Dendritic cell treated with granulocyte-macrophage colony-stimulating factor and Interleukin-4, amounts not matched to agents 40 ng/mL and 50 ng/mL, for 4 days (primary cell): ENCODE results near the gene GMCL2.
"Not testable (repeated sequence)": the region's sequence is repeated elsewhere in the genome, so short reads cannot be mapped to it uniquely, and the experiment has no call there.

Source experiments
- H3K27ac Mint-ChIP-seq: one replicate; pipeline ENCODE4 v1.8.0; 2022; ENCODE audit warnings: mild to moderate bottlenecking, mixed read lengths
- H3K27me3 Mint-ChIP-seq: one replicate; pipeline ENCODE4 v1.8.0; 2022; ENCODE audit warnings: mild to moderate bottlenecking, mixed read lengths
- H3K36me3 Mint-ChIP-seq: one replicate; pipeline ENCODE4 v1.8.0; 2022; ENCODE audit warnings: low read depth, mixed read lengths
- H3K4me1 Mint-ChIP-seq: one replicate; pipeline ENCODE4 v1.8.0; 2022; ENCODE audit warnings: low read depth, mixed read lengths
- H3K4me3 Mint-ChIP-seq: one replicate; pipeline ENCODE4 v1.8.0; 2022; ENCODE audit warnings: mild to moderate bottlenecking, moderate library complexity, mixed read lengths
- H3K9me3 Mint-ChIP-seq: one replicate; pipeline ENCODE4 v1.8.0; 2022; ENCODE audit warnings: mixed read lengths
- intact Hi-C: fragments of 100-400 bp; cut with micrococcal nuclease; formaldehyde crosslinking; loops from one replicate; pipeline ENCODE4 v1.15.0; 2022

The GMCL2 gene, protein sequence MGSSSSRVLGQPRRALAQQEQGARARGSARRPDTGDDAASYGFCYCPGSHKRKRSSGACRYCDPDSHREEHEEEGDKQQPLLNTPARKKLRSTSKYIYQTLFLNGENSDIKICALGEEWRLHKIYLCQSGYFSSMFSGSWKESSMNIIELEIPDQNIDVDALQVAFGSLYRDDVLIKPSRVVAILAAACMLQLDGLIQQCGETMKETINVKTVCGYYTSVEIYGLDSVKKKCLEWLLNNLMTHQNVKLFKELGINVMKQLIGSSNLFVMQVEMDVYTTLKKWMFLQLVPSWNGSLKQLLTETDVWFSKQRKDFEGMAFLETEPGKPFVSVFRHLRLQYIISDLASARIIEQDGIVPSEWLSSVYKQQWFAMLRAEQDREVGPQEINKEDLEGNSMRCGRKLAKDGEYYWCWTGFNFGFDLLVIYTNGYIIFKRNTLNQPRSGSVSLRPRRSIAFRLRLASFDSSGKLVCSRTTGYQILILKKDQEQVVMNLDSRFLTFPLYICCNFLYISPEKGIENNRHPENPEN

DNA sequence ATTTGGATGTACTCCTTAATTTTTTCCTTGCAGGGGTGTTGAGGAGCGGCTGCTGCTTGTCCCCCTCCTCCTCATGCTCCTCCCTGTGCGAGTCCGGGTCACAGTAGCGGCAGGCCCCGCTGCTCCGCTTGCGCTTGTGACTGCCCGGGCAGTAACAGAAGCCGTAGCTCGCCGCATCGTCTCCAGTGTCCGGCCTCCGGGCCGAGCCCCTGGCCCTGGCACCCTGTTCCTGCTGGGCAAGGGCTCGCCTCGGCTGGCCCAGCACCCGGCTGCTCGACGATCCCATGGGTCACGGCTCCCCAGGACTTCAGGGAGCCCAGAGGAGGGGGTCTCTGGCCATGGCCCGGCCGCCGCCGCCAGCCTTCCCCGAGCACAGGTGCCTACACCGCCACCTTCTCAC lies at the start of gene GMCL2:
Gene GMCL2 (minus strand): TSS at position 358 of the 400 bp plus-strand sequence. CDS start 72 bp downstream, at position 286.
- intact Hi-C loops, result no loop called here
- H3K4me3 Mint-ChIP-seq, result no peak within 1 kb of the TSS
- no peaks in the 10 kb centered on the region for H3K27me3 Mint-ChIP-seq
- H3K9me3 Mint-ChIP-seq, result no peaks in the 10 kb centered on the region
- no peak within 1 kb of the TSS for H3K27ac Mint-ChIP-seq
- peaks cover 20% of the 10 kb centered on the region for H3K4me1 Mint-ChIP-seq
- H3K36me3 Mint-ChIP-seq, result no peaks in the 10 kb centered on the region

DNA sequence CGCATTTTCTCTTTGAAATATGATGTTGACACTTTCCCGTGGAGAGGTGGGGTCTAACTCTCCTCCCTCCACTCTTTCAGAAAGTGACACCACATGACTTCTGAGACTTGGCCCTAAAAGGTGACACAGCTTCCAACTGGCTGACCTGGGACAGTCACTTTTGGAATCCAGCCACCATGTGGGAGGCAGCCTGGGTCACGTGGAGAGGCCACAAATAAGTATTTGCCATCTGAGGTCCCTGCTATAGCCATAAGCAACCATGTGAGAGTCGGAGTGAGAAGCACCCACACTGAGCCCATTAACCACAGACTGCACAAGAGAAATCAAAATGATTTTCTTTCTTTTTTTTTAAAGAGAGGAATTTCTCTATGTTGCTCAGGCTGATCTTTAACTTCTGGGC lies 49.5 kb upstream of the GMCL2 start:
- intact Hi-C loops, result no loop called here
- Mint-ChIP-seq H3K36me3 (peaks cover 3% of the 10 kb centered on the region), H3K27ac (peak overlapping the region; percentile 94), H3K9me3 (no peaks in the 10 kb centered on the region), H3K27me3 (no peaks in the 10 kb centered on the region), H3K4me1 (peaks cover 91% of the 10 kb centered on the region), H3K4me3 (peak overlapping the region; percentile 33)

DNA sequence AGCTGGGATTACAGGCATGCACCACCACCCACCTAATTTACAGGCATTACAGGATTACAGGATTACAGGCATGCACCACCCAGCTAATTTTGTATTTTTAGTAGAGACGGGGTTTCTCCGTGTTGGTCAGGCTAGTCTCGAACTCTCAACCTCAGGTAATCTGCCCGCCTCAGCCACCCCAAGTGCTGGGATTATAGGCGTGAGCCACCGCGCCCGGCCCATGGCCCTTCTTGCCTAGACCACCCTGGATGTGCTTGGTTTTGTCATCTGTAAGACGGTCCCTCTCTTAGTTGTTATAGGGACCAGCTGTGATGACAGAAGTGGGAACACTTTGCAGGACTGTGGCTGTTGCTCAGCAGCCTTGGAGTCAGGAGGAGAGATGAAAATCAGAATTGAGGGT lies 49.0 kb upstream of the GMCL2 start:
- Mint-ChIP-seq H3K9me3 (no peaks in the 10 kb centered on the region), H3K4me1 (peaks cover 91% of the 10 kb centered on the region), H3K4me3 (peak overlapping the region; percentile 4), H3K36me3 (peaks cover 9% of the 10 kb centered on the region), H3K27me3 (no peaks in the 10 kb centered on the region), H3K27ac (peak overlapping the region; percentile 94)
- intact Hi-C loops, result no loop called here

DNA sequence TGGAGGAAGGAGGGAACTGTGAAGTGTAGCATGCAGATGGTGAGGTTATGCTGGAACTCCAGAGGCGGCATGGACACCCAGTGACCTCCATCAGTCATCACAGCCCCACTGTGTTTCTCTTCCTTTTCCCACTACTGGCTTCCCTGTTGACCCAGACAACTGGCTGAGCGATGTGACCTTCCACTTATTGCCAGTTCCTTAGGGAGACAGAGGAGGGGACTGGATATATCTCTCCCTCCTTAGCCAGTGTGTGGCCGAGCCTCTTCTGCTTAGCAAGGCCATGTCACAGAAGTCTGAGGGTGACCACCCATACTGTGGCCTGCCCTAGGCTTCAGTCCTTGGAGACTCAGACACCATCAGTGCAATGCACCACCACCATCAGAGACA lies 48.4 kb upstream of the GMCL2 start:
- peak overlapping the region; percentile 94 for H3K27ac Mint-ChIP-seq
- peaks cover 91% of the 10 kb centered on the region for H3K4me1 Mint-ChIP-seq
- intact Hi-C loops, result loop anchor here (1.0 kb wide), 1 partner anchor 45 kb away; no protein-coding TSS in a partner anchor
- peaks cover 14% of the 10 kb centered on the region for H3K36me3 Mint-ChIP-seq
- H3K27me3 Mint-ChIP-seq, result no peaks in the 10 kb centered on the region
- no peak overlapping the region for H3K4me3 Mint-ChIP-seq
- H3K9me3 Mint-ChIP-seq, result no peaks in the 10 kb centered on the region

DNA sequence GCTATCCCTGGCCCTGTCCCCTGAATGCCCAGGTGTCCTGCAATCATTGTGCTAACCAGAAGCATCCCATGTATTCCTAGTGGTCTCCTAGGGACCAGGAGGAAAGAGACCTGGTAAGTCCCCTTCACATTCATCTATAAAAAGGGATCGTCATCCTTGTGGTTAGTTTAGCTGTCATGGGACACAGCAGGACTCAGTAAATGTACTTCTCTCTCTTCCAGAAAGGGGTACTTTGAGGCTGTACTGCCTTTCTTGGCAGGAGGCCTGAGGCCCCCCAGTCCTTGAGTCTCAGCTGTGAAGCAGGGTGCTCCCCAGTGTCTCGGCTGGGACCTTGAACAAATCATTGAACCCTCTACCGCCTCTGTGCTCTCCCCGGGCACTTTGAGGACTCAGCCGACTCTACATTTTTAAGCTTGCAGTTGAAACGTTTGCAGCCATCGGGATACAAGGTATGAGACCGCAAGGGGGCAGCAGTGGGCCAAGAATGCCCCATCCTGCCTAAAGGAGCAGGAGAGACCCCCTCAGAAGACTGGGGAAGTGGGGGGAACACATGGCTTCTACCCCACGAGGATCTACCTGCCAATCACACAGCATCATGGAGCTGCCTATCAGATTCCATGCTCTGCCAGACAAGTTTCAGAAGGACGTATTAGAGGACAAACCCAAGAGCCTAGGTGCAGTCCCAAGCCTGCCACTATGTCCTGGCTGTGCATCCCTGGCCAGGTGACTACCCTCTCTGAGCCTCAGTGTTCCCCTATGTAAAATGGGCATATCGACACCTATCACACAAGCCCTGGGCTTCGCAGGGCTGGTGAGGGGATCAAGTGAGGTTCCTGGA lies 47.8 kb upstream of the GMCL2 start:
- Mint-ChIP-seq H3K27me3 (no peaks in the 10 kb centered on the region), H3K4me3 (no peak overlapping the region)

DNA sequence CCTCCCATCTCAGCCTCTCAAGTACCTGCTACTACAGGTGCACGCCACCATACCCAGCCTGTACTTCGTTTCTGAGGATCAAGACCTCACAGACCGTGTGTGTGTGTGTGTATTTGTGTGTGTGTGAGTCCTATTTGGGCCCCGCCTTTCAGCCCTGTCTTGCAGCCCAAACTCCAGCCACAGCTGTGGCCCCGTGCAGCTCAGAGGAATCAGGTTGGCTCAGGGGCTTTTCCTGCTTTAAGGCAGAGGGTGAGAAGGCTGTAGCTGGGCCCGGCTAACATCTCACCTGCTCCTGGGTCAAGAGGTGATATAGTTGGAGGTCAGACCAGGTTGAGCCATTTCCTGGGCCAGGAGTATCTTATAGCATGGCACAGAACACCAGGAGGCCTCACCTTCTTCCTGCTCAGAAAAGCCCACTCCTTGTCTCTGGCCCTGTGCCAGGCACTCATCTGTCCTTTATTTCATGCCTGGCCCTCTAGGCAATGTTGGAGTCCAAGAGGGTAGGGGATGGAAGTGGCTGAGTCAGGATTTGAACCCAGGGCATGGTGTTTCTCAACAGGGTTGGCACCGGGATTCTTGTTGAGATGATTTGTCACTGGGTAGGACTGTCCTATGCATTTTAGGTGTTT lies 47.1 kb upstream of the GMCL2 start:
- H3K4me1 Mint-ChIP-seq, result peaks cover 91% of the 10 kb centered on the region
- peak overlapping the region; percentile 94 for H3K27ac Mint-ChIP-seq
- no peaks in the 10 kb centered on the region for H3K9me3 Mint-ChIP-seq
- H3K4me3 Mint-ChIP-seq, result no peak overlapping the region
- no peaks in the 10 kb centered on the region for H3K27me3 Mint-ChIP-seq
- H3K36me3 Mint-ChIP-seq, result peaks cover 28% of the 10 kb centered on the region
- intact Hi-C loops, result loop anchor here (5.0 kb wide), 2 partner anchors 358 to 1587 kb away; partner anchors contain the start of genes COL23A1 and TSPAN17

More for the DNA sequence above, 47.8 kb upstream of the GMCL2 start:
- H3K27ac Mint-ChIP-seq, result peak overlapping the region; percentile 94
- H3K36me3 Mint-ChIP-seq, result peaks cover 21% of the 10 kb centered on the region
- intact Hi-C loops, result loop anchor here (1.0 to 5.0 kb wide), 3 partner anchors 45 to 1588 kb away; partner anchors contain the start of genes COL23A1 and TSPAN17
- H3K9me3 Mint-ChIP-seq, result no peaks in the 10 kb centered on the region
- H3K4me1 Mint-ChIP-seq, result peaks cover 91% of the 10 kb centered on the region

DNA sequence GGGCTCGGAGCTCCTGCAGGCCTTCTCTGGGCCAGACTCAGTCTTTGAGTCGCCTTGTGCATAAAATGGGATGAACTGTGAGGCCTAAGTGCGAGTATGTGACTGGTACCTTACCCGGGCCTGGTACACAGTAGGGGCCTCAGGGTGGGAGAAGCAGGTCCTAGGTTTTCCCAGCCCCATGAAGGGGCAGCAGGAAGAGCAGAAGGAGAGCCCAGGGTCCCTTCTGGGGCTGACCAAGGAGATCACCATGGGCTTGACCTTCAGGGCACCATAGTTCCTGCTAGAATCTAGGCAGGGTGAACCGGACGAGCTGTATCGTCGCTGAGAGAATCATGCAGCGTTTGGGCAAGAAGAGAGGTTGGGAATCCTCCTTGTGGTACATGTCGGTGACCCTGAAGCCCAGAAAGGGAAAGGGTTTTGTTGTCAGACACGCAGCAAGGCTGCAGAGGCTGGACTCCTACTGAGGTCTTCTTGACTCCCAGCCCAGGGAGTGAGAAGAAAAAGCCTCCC lies 45.8 kb upstream of the GMCL2 start:
- no peaks in the 10 kb centered on the region for H3K27me3 Mint-ChIP-seq
- H3K4me3 Mint-ChIP-seq, result peak overlapping the region; percentile 84
- H3K4me1 Mint-ChIP-seq, result peaks cover 89% of the 10 kb centered on the region
- intact Hi-C loops, result loop anchor here (5.0 kb wide), 2 partner anchors 359 to 1586 kb away; partner anchors contain the start of genes COL23A1 and TSPAN17
- H3K9me3 Mint-ChIP-seq, result no peaks in the 10 kb centered on the region
- peak overlapping the region; percentile 94 for H3K27ac Mint-ChIP-seq
- peaks cover 41% of the 10 kb centered on the region for H3K36me3 Mint-ChIP-seq

DNA sequence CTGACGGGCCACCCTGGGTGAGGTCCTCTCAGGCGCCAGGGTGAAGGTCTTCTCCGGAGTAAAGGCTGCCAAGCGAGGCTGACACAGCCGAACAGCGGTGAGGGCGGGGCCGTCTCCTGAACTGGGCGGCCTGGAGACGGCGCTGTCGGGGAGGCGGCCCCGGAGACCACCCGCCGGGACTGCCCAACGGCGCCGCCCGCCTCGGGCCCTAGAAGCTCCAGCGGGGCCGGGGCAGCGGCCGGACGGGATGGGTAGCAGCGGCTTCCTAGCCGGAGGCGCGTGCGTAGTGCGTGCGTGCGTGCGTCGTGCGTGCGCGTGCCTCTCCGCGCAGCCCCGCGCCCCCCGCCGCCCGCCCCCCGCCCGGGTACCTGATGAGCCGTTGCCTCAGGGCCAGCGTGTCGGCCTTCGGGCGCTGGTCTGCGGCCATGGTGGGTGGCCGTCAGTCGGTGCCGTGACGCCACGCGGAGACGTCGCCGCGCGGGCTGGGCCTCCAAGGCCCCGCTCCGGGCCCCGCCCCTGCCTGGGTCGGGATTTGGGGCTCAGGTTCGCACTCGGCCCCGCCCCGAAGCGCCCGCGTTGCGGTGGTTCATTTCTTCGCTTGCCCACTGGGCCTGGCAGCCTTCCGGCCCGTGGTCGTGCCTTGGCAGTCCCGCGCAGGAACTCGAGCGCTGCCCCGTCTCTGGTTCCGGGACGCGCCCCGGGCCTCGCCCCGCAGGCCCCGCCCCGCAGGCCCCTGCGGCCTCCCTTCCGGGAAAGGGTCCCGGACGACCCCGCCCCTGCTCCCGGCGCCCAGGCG lies 45.2 kb upstream of the GMCL2 start, which contains the start of gene PHYKPL:
Gene PHYKPL (minus strand): TSS at position 679 of the 796 bp plus-strand sequence. CDS start 252 bp downstream, at position 427.
- Mint-ChIP-seq H3K4me3 (peak within 1 kb of the TSS; percentile 84), H3K36me3 (peaks cover 47% of the 10 kb centered on the region), H3K27me3 (no peaks in the 10 kb centered on the region), H3K9me3 (no peaks in the 10 kb centered on the region), H3K4me1 (peaks cover 89% of the 10 kb centered on the region), H3K27ac (peak within 1 kb of the TSS; percentile 94)
- intact Hi-C loops, result loop anchor here (5.0 kb wide), 2 partner anchors 360 to 1585 kb away; partner anchors contain the start of genes COL23A1 and TSPAN17

DNA sequence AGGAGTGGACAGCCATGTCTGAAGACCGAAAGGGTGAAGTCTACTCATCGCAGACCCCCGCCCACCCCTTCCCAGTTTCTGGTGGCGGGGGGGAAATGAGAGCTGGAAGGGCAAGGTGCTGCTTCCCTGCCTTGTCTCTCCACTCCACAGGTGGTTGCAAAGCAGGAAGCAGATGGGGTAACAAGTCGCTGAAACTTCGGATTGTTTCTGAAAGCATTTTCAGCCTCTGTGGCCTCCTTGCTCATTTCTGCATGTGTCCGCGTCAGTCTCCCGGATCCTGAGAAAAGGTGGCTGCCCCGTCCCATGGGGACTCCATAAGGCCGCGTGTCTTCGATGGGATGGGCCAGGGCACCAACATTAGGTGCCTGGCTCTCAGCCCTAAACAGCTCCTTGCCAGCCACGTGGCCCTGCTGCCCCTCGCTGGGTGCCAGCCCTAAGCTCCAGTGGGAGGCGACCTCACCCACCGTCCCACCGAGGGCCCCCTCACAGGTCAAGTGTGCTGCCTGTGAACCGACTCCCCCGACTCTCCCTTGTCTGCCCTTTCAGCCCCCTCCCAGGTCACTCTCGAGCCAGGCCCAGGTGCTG lies 44.5 kb upstream of the GMCL2 start:
- peaks cover 84% of the 10 kb centered on the region for H3K4me1 Mint-ChIP-seq
- H3K27ac Mint-ChIP-seq, result peak overlapping the region; percentile 94
- intact Hi-C loops, result loop anchor here (5.0 kb wide), 2 partner anchors 361 to 1584 kb away; partner anchors contain the start of genes COL23A1 and TSPAN17
- H3K9me3 Mint-ChIP-seq, result no peaks in the 10 kb centered on the region
- H3K4me3 Mint-ChIP-seq, result peak overlapping the region; percentile 84
- peaks cover 54% of the 10 kb centered on the region for H3K36me3 Mint-ChIP-seq
- no peaks in the 10 kb centered on the region for H3K27me3 Mint-ChIP-seq

DNA sequence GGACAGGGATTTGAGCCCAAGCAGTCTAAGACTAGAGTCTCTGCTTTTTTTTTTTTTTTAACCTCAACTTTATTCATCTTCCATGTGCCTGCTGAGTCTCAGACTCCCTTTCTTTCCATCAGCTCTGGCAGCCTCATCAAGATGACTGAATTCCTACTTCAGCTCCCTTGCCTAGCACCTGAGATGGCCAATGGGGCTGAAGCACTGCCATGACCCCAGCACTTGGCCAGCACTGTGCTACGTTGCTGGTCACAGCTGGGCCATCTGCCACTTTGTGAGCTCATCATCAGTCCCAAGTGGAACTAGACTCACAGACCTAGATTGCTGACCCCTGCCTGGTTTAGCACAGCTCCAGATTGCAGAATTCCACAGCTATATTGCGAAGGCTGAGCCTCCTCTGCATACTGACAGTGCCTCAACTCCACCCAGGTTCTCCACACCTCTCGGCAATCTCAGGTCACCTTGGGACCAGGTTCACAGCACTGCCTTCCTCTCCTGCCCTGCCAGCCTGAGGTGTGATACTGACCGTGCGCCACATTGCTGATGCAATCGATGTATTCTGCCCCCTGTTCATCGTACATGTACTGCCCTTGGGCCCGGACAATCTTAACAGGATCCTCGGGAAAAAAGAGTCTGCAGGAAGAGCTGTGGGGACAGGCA lies 43.8 kb upstream of the GMCL2 start:
- no peaks in the 10 kb centered on the region for H3K9me3 Mint-ChIP-seq
- peak overlapping the region; percentile 37 for H3K27ac Mint-ChIP-seq
- intact Hi-C loops, result loop anchor here (5.0 kb wide), 2 partner anchors 361 to 1584 kb away; partner anchors contain the start of genes COL23A1 and TSPAN17
- peaks cover 78% of the 10 kb centered on the region for H3K4me1 Mint-ChIP-seq
- H3K27me3 Mint-ChIP-seq, result no peaks in the 10 kb centered on the region
- peaks cover 60% of the 10 kb centered on the region for H3K36me3 Mint-ChIP-seq
- peak overlapping the region; percentile 84 for H3K4me3 Mint-ChIP-seq

DNA sequence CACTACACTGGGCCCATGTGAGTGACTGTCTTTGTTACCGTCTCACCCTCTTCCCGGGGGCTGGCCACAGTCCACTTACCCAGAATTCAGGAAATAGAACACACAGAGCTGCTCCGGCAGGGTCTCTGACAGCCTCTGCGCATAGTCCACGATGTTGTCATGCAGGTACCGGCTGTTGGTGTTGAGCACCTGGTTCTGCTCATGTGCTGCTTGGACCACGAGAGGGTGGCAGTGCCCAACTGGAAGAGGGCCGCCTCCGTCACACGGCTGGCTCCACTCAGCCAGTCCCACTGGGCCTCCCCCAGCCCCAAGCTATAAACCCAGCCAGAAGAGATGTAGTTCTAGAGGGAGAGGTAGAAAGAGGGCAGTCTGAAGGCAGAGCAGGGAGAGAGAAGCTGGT lies 42.7 kb upstream of the GMCL2 start:
- intact Hi-C loops, result loop anchor here (5.0 kb wide), 2 partner anchors 362 to 1583 kb away; partner anchors contain the start of genes COL23A1 and TSPAN17
- Mint-ChIP-seq H3K27me3 (no peaks in the 10 kb centered on the region), H3K9me3 (no peaks in the 10 kb centered on the region), H3K27ac (peak overlapping the region; percentile 1), H3K4me1 (peaks cover 70% of the 10 kb centered on the region), H3K36me3 (peaks cover 72% of the 10 kb centered on the region), H3K4me3 (no peak overlapping the region)

DNA sequence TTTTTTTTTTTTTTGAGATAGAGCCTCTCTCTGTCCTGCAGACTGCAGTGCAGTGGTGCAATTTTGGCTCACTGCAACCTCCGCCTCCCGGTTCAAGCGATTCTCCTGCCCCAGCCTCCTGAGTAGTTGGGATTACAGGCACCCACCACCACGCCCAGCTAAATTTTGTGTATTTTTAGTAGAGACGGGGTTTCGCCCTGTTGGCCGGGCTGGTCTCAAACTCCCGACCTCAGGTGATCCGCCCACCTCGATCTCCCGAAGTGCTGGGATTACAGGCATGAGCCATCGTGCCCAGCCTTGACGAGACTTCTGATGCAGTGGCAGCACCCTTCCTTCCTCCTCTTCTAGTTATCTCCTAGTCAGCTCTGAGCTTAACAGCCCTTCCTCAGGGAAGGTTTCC lies 41.9 kb upstream of the GMCL2 start:
- H3K4me3 Mint-ChIP-seq, H3K9me3 Mint-ChIP-seq, intact Hi-C loops, H3K27me3 Mint-ChIP-seq: not testable (repeated sequence)
- H3K27ac Mint-ChIP-seq, result peak overlapping the region; percentile 1
- peaks cover 79% of the 10 kb centered on the region for H3K36me3 Mint-ChIP-seq
- peaks cover 64% of the 10 kb centered on the region for H3K4me1 Mint-ChIP-seq
